ENCODE data around the gene PLEKHG3. TPM values are rescaled to one million over a fixed set of nuclear protein-coding genes. Genes with fewer than 3 reads are reported as not detected.

Gene PLEKHG3
- total and polyA plus RNA-seq, 10 of the 15 experiments (the other 5 are each of a cell fraction or from before 2014, with no cell fraction given), result 0.03 to 0.73 (median 0.07) TPM; not detected in 5

DNA sequence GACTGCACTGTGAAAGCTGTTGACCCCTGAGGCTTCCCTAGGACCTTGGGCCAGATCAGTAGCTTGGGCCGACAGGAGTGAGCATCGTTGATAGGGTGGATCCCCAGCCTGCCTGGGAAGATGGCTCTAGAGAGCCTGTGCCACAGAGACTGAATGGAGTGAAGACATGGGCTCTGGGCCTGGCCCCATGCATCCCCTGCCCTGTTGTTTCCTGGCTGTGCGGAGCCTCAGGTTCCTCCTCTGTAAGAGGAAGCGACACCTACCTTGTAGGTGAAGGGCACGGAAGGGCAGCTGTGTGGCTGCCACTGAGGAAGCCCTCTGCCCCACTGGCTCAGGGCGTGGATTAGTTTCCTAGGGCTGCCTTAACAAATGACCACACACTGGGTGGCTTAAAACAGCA, 23.9 kb downstream of the PLEKHG3 start (continued):
- TF ChIP-seq NBN (IDR thresholded peaks at IDR 0.05) (no peak), YBX1 (IDR thresholded peaks at IDR 0.05) (no peak), TBL1XR1 (IDR thresholded peaks at IDR 0.05; ENCODE audit: low read depth, low read length) (no peak), ZNF217 (IDR thresholded peaks at IDR 0.05) (no peak), GABPA (IDR thresholded peaks at IDR 0.05; ENCODE audit: low read depth) (no peak), SP1 (IDR thresholded peaks at IDR 0.05; ENCODE audit: low read depth, low read length) (no peak), HCFC1 (IDR thresholded peaks at IDR 0.05; ENCODE audit: low read length) (no peak), LARP7 (IDR thresholded peaks at IDR 0.05) (no peak)
- TF ChIP-seq, protein P1, sequence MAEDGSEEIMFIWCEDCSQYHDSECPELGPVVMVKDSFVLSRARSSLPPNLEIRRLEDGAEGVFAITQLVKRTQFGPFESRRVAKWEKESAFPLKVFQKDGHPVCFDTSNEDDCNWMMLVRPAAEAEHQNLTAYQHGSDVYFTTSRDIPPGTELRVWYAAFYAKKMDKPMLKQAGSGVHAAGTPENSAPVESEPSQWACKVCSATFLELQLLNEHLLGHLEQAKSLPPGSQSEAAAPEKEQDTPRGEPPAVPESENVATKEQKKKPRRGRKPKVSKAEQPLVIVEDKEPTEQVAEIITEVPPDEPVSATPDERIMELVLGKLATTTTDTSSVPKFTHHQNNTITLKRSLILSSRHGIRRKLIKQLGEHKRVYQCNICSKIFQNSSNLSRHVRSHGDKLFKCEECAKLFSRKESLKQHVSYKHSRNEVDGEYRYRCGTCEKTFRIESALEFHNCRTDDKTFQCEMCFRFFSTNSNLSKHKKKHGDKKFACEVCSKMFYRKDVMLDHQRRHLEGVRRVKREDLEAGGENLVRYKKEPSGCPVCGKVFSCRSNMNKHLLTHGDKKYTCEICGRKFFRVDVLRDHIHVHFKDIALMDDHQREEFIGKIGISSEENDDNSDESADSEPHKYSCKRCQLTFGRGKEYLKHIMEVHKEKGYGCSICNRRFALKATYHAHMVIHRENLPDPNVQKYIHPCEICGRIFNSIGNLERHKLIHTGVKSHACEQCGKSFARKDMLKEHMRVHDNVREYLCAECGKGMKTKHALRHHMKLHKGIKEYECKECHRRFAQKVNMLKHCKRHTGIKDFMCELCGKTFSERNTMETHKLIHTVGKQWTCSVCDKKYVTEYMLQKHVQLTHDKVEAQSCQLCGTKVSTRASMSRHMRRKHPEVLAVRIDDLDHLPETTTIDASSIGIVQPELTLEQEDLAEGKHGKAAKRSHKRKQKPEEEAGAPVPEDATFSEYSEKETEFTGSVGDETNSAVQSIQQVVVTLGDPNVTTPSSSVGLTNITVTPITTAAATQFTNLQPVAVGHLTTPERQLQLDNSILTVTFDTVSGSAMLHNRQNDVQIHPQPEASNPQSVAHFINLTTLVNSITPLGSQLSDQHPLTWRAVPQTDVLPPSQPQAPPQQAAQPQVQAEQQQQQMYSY (CRISPR knock-in tag; IDR thresholded peaks at IDR 0.05), result no peak
- TF ChIP-seq, protein P2, sequence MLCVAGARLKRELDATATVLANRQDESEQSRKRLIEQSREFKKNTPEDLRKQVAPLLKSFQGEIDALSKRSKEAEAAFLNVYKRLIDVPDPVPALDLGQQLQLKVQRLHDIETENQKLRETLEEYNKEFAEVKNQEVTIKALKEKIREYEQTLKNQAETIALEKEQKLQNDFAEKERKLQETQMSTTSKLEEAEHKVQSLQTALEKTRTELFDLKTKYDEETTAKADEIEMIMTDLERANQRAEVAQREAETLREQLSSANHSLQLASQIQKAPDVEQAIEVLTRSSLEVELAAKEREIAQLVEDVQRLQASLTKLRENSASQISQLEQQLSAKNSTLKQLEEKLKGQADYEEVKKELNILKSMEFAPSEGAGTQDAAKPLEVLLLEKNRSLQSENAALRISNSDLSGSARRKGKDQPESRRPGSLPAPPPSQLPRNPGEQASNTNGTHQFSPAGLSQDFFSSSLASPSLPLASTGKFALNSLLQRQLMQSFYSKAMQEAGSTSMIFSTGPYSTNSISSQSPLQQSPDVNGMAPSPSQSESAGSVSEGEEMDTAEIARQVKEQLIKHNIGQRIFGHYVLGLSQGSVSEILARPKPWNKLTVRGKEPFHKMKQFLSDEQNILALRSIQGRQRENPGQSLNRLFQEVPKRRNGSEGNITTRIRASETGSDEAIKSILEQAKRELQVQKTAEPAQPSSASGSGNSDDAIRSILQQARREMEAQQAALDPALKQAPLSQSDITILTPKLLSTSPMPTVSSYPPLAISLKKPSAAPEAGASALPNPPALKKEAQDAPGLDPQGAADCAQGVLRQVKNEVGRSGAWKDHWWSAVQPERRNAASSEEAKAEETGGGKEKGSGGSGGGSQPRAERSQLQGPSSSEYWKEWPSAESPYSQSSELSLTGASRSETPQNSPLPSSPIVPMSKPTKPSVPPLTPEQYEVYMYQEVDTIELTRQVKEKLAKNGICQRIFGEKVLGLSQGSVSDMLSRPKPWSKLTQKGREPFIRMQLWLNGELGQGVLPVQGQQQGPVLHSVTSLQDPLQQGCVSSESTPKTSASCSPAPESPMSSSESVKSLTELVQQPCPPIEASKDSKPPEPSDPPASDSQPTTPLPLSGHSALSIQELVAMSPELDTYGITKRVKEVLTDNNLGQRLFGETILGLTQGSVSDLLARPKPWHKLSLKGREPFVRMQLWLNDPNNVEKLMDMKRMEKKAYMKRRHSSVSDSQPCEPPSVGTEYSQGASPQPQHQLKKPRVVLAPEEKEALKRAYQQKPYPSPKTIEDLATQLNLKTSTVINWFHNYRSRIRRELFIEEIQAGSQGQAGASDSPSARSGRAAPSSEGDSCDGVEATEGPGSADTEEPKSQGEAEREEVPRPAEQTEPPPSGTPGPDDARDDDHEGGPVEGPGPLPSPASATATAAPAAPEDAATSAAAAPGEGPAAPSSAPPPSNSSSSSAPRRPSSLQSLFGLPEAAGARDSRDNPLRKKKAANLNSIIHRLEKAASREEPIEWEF (IDR thresholded peaks at IDR 0.05; ENCODE audit: insufficient replicate concordance, low read depth, low read length), result no peak
